Glutamatergic neuron (in vitro differentiated cells): Measurements from ENCODE around the gene TOP1. TPM values are rescaled to one million over a fixed set of nuclear protein-coding genes. Genes with fewer than 3 reads are reported as not detected.

Source experiments
- DNase-seq: peaks from one replicate; pipeline ENCODE4 v3.0.0; 2022
- H3K27ac Mint-ChIP-seq: one replicate; pipeline ENCODE4 v1.8.0; 2020; ENCODE audit warnings: mild to moderate bottlenecking, mixed read lengths, inconsistent platforms; ENCODE audit not compliant: unreplicated experiment
- H3K27me3 Mint-ChIP-seq: one replicate; pipeline ENCODE4 v1.8.0; 2020; ENCODE audit warnings: mild to moderate bottlenecking, moderate library complexity, mixed read lengths, inconsistent platforms; ENCODE audit not compliant: unreplicated experiment
- H3K36me3 Mint-ChIP-seq: one replicate; pipeline ENCODE4 v1.8.0; 2020; ENCODE audit warnings: mild to moderate bottlenecking, mixed read lengths, inconsistent platforms; ENCODE audit not compliant: unreplicated experiment
- H3K4me1 Mint-ChIP-seq: one replicate; pipeline ENCODE4 v1.8.0; 2020; ENCODE audit warnings: mild to moderate bottlenecking, low read depth, mixed read lengths, inconsistent platforms; ENCODE audit not compliant: unreplicated experiment
- H3K4me3 Mint-ChIP-seq: one replicate; pipeline ENCODE4 v1.8.0; 2020; ENCODE audit warnings: mild to moderate bottlenecking, mixed read lengths, inconsistent platforms; ENCODE audit not compliant: unreplicated experiment
- H3K9me3 Mint-ChIP-seq: one replicate; pipeline ENCODE4 v1.8.0; 2020; ENCODE audit warnings: mild to moderate bottlenecking, moderate library complexity, mixed read lengths, inconsistent platforms; ENCODE audit not compliant: unreplicated experiment
- CTCF ChIP-seq: fragments of 200-600 bp; sonication (generic); IDR thresholded peaks from one replicate; pipeline ENCODE4 v1.5.0; 2021; ENCODE audit not compliant: partially characterized antibody, unreplicated experiment
- total RNA-seq: library from RNA; stranded (reverse); fragmentation: NEBNext Ultra II Directional; extraction: Animal tissue kit (Norgen Biotek cat#: 25700); gene quantifications from one replicate; pipeline ENCODE4 v1.2.1, GENCODE V29; 2021; ENCODE audit not compliant: unreplicated experiment

TOP1 gene
- total RNA-seq, 1 donor from 2014 or later = 68.7 TPM

DNA sequence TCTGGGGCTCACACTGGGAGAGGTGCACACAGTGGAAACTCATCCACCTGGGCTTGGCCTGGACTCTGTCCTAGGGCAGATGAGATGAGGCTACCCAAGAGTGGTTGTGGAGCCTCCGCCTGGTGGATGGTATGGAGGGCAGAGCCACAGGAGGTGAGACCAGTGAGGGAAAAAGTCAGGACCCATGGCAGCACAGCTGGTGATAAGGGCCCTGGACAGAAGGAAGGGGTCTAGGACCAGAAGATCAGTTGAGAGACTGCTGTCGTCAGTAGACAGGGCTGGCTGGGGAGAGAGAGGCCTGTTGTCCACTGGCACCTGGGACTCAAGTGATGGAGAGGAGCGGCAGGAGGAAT, 138.5 kb downstream of the TOP1 start:
- no peak for DNase-seq
- Mint-ChIP-seq H3K9me3 (peaks cover 24% of the 10 kb centered on the region), H3K36me3 (peaks cover 4% of the 10 kb centered on the region), H3K27ac (peak overlapping the region; percentile 78), H3K4me3 (no peak overlapping the region), H3K27me3 (peaks cover 24% of the 10 kb centered on the region), H3K4me1 (peaks cover 4% of the 10 kb centered on the region)
- no peak for TF ChIP-seq CTCF

DNA sequence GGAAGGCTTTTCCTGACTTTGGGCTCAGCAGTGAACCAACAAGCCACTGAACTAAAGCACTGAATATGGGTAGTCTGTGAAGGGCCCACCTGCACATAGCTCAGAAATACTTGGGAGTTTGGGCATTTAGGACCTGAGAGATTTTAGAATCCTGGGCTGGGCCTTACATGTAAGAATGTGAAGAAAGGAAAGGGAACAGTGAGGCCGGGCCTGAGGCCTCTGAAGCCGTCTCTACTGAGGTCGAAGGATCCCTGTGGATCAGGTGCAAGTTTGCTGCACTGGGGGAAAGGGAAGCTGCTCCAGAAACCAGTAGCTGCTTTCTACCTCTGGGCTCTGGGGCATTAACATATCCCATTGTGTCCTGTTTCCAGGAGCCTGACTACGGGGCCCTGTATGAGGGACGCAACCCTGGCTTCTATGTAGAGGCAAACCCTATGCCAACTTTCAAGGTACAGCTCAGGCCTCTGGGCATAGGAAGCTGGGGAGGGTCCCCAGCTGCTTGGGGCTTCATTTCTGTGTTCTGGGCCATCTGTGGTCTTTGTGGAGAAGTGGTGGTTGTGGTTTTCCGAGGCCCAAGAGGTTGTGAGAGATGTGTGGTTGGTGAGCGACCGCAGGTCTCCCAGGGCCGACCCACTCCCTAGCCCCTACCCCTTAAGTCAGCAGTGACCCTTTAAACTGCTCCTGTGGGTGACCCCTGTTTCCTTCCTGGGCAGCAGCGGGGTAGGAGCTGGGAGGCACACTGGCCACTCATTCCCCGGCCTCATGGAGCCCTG, 139.0 kb downstream of the TOP1 start:
- peaks cover 24% of the 10 kb centered on the region for H3K27me3 Mint-ChIP-seq
- H3K36me3 Mint-ChIP-seq = peaks cover 4% of the 10 kb centered on the region
- no peak for DNase-seq
- no peak for TF ChIP-seq CTCF
- H3K4me3 Mint-ChIP-seq = no peak overlapping the region
- H3K4me1 Mint-ChIP-seq = peaks cover 4% of the 10 kb centered on the region
- peak overlapping the region; percentile 78 for H3K27ac Mint-ChIP-seq
- H3K9me3 Mint-ChIP-seq = peaks cover 24% of the 10 kb centered on the region

DNA sequence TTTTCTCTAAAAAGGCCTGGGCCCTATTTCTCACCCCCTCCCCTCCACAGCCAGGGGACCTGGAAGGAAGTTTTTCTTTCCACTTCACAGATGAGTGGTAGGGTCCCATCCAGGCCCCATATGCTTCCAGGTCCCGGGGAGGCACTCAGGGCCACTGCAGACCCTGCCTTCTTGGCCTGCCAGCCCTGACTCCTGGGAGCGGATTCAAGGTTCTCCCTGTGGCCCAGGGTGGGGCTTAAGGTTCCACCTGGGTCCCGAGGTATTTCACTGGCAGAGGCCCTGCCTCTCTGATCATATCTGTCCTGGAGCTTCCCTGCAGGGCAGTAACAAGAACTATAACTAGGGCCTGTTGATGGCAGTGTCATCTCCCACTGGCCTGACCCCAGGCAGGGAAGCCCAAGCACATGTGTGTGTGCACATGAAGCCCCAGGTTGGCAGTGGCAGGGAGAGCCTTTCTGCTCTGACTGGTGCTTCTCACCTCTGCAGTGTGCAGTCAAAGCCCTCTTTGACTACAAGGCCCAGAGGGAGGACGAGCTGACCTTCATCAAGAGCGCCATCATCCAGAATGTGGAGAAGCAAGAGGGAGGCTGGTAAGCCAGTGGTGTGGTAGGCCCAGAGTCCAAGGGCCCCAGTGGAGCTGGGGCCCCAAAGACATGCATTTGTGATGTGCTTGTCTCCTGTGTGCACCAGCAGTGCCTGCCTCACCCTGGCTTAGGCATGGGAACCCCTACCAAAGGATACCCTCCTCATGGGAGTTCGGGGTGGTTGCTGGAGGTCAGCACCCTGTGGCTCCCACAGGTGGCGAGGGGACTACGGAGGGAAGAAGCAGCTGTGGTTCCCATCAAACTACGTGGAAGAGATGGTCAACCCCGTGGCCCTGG, 139.9 kb downstream of the TOP1 start:
- peaks cover 4% of the 10 kb centered on the region for H3K4me1 Mint-ChIP-seq
- DNase-seq = no peak
- peaks cover 25% of the 10 kb centered on the region for H3K9me3 Mint-ChIP-seq
- H3K36me3 Mint-ChIP-seq = peaks cover 5% of the 10 kb centered on the region
- H3K27ac Mint-ChIP-seq = no peak overlapping the region
- TF ChIP-seq CTCF = no peak
- peaks cover 26% of the 10 kb centered on the region for H3K27me3 Mint-ChIP-seq
- H3K4me3 Mint-ChIP-seq = no peak overlapping the region

- DNase-seq = no peak
- H3K27ac Mint-ChIP-seq = no peak overlapping the region
- no peak overlapping the region for H3K4me3 Mint-ChIP-seq
- H3K9me3 Mint-ChIP-seq = peaks cover 24% of the 10 kb centered on the region
- H3K27me3 Mint-ChIP-seq = peaks cover 23% of the 10 kb centered on the region
- TF ChIP-seq CTCF = no peak
- peaks cover 5% of the 10 kb centered on the region for H3K4me1 Mint-ChIP-seq
- peaks cover 8% of the 10 kb centered on the region for H3K36me3 Mint-ChIP-seq
Measured at GRCh38 chr20:41169162-41169690, 140.6 kb downstream of the TOP1 start.
